ENCODE results near the gene DLG2. TPM values are rescaled to one million over a fixed set of nuclear protein-coding genes. Genes with fewer than 3 reads are reported as not detected.

DLG2 gene
- total RNA-seq, 2 experiments from 2014 or later: 2.0 to 2.1 TPM

- no peaks in the 10 kb centered on the region for H3K4me1 ChIP-seq (ENCODE audit: insufficient read depth, low read length)
- POLR2A ChIA-PET: no interaction called here
- CTCF ChIA-PET: no interaction called here
- Mint-ChIP-seq H3K27ac (no peak overlapping the region), H3K9me3 (peaks cover 2% of the 10 kb centered on the region), H3K4me3 (no peak overlapping the region), H3K36me3 (ENCODE audit: low read depth) (no peaks in the 10 kb centered on the region), H3K4me1 (ENCODE audit: low read depth) (no peaks in the 10 kb centered on the region), H3K27me3 (no peaks in the 10 kb centered on the region)
- H3K27ac ChIP-seq (ENCODE audit: low read depth in 1 of 2, low read length in 2 of 2): no peak overlapping the region
- H3K27me3 ChIP-seq (ENCODE audit: control insufficient read depth in 1 of 2, insufficient read depth in 2 of 2, low read length in 2 of 2): no peaks in the 10 kb centered on the region
- no peak for TF ChIP-seq CTCF (IDR thresholded peaks at IDR 0.05)
- no peaks in the 10 kb centered on the region for H3K36me3 ChIP-seq (ENCODE audit: insufficient read depth, low read length)
- DNase-seq (no peak), ATAC-seq (ENCODE audit: poor library complexity) (no peak)
- peaks cover 0 to 5% of the 10 kb centered on the region in 2 experiments for H3K9me3 ChIP-seq (ENCODE audit: control insufficient read depth in 1 of 2, insufficient read depth in 1 of 2, low read length in 2 of 2)
- H3K4me3 ChIP-seq (ENCODE audit: low read length): no peak overlapping the region
- intact Hi-C loops (cut with DNase I, micrococcal nuclease): no loop called here
Observed at GRCh38 chr11:84685149-84685548, 942.0 kb downstream of the DLG2 start.

DNA sequence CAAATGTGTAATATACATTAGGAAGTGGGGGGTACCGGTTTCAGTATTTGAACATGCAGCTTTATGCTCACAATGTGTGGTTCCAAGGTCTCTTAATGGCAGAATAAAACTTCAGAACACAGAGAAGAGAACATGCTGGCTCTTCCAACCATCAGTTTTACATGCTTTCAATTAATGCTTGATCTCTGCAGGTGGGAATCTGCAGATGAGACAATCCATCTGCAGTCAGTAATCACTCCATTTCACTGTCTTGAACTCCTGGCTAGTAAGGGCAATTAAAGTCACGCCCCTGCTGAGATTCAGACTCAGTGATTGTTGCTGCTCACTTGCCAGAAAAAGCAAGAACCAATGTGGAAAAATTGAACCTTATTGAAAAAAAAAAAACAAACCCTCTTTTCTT, 945.7 kb downstream of the DLG2 start:
- Mint-ChIP-seq H3K36me3 (ENCODE audit: low read depth) (no peaks in the 10 kb centered on the region), H3K4me3 (no peak overlapping the region), H3K27me3 (no peaks in the 10 kb centered on the region), H3K4me1 (ENCODE audit: low read depth) (no peaks in the 10 kb centered on the region), H3K9me3 (peaks cover 6% of the 10 kb centered on the region), H3K27ac (no peak overlapping the region)
- Histone ChIP-seq H3K27ac (ENCODE audit: low read depth in 1 of 2, low read length in 2 of 2) (no peak overlapping the region), H3K4me1 (ENCODE audit: insufficient read depth, low read length) (no peaks in the 10 kb centered on the region), H3K9me3 (ENCODE audit: control insufficient read depth in 1 of 2, insufficient read depth in 1 of 2, low read length in 2 of 2) (peaks cover 0 to 5% of the 10 kb centered on the region in 2 experiments), H3K27me3 (ENCODE audit: control insufficient read depth in 1 of 2, insufficient read depth in 2 of 2, low read length in 2 of 2) (no peaks in the 10 kb centered on the region), H3K36me3 (ENCODE audit: insufficient read depth, low read length) (no peaks in the 10 kb centered on the region), H3K4me3 (ENCODE audit: low read length) (no peak overlapping the region)
- intact Hi-C loops (cut with DNase I, micrococcal nuclease): no loop called here
- CTCF ChIA-PET: no interaction called here
- no peak for ATAC-seq (ENCODE audit: poor library complexity)
- DNase-seq: no peak
- POLR2A ChIA-PET: no interaction called here
- TF ChIP-seq CTCF (IDR thresholded peaks at IDR 0.05): no peak

DNA sequence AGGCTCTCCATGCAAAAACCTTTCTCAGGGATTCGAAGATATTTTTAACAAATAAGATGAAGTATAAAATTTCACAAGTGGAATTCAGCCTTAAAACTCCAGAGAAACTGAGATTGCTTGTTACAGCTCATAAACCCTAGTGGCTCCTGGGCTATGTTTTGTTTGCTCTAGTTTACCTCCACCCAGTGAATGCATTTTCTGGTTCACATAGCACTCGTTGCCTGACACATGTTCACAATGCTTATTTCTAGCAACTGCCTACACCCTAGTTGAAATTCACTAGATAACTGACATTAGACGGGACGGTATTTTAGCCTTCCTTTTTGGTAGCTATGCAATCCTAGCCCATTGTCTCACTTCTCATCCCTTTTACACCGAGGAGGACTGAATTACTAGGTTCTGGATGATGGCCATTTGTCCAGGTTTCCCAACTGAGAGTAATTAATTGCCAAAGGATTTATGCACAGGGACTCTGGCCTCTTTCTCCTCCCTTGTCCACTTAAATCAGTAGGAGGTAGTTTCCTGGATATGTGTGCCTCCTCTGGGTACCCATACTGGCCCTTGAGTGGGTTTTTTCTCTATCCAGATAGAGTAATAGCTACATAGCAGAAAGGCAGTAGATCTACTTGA, 951.6 kb downstream of the DLG2 start:
- no peaks in the 10 kb centered on the region for H3K27me3 ChIP-seq (ENCODE audit: control insufficient read depth in 1 of 2, insufficient read depth in 2 of 2, low read length in 2 of 2)
- ChIA-PET POLR2A (no interaction called here), CTCF (no interaction called here)
- Mint-ChIP-seq H3K4me1 (ENCODE audit: low read depth) (no peaks in the 10 kb centered on the region), H3K9me3 (peaks cover 6% of the 10 kb centered on the region), H3K4me3 (no peak overlapping the region), H3K27ac (no peak overlapping the region), H3K27me3 (no peaks in the 10 kb centered on the region), H3K36me3 (ENCODE audit: low read depth) (no peaks in the 10 kb centered on the region)
- no peaks in the 10 kb centered on the region for H3K4me1 ChIP-seq (ENCODE audit: insufficient read depth, low read length)
- intact Hi-C loops (cut with DNase I, micrococcal nuclease): no loop called here
- no peaks in the 10 kb centered on the region for H3K36me3 ChIP-seq (ENCODE audit: insufficient read depth, low read length)
- DNase-seq: no peak
- no peak for TF ChIP-seq CTCF (IDR thresholded peaks at IDR 0.05)
- no peaks in the 10 kb centered on the region for H3K9me3 ChIP-seq (ENCODE audit: control insufficient read depth in 1 of 2, insufficient read depth in 1 of 2, low read length in 2 of 2)
- H3K4me3 ChIP-seq (ENCODE audit: low read length): no peak overlapping the region
- no peak for ATAC-seq (ENCODE audit: poor library complexity)
- no peak overlapping the region for H3K27ac ChIP-seq (ENCODE audit: low read depth in 1 of 2, low read length in 2 of 2)
